ENCODE measurements around the gene TAPBPL.

TAPBPL gene

GRCh38 chr12:6478416-6478815 is 26.6 kb downstream of the TAPBPL start:
- no peak for ATAC-seq

GRCh38 chr12:6488240-6488639 is 36.4 kb downstream of the TAPBPL start:
- ATAC-seq = no peak

More at GRCh38 chr12:6478416-6478815, 26.6 kb downstream of the TAPBPL start:
- TF ChIP-seq TOX (CRISPR knock-in tag; IDR thresholded peaks at IDR 0.05; ENCODE audit: borderline replicate concordance) (no peak), ISL1 (CRISPR knock-in tag; IDR thresholded peaks at IDR 0.05) (no peak), ZC3H10 (CRISPR knock-in tag; IDR thresholded peaks at IDR 0.05) (no peak), TCF4 (CRISPR knock-in tag; IDR thresholded peaks at IDR 0.05; ENCODE audit: borderline replicate concordance) (no peak), RARB (CRISPR knock-in tag; IDR thresholded peaks at IDR 0.05) (no peak), GLIS3 (CRISPR knock-in tag; IDR thresholded peaks at IDR 0.05) (no peak), ARNTL (CRISPR knock-in tag; IDR thresholded peaks at IDR 0.05; ENCODE audit: borderline replicate concordance, low read depth) (no peak), CSDC2 (CRISPR knock-in tag; IDR thresholded peaks at IDR 0.05) (no peak), ZNF565 (CRISPR knock-in tag; conservative IDR thresholded peaks at IDR 0.05; ENCODE audit: low read depth) (no peak), OSR1 (CRISPR knock-in tag; IDR thresholded peaks at IDR 0.05) (no peak), PATZ1 (CRISPR knock-in tag; IDR thresholded peaks at IDR 0.05; ENCODE audit: borderline replicate concordance) (no peak), ZFP30 (CRISPR knock-in tag; IDR thresholded peaks at IDR 0.05) (no peak), ZFP3 (CRISPR knock-in tag; IDR thresholded peaks at IDR 0.05) (no peak), CSRNP3 (CRISPR knock-in tag; IDR thresholded peaks at IDR 0.05) (no peak), ESRRG (CRISPR knock-in tag; IDR thresholded peaks at IDR 0.05) (no peak), ZNF70 (CRISPR knock-in tag; IDR thresholded peaks at IDR 0.05) (no peak), SNAI2 (CRISPR knock-in tag; IDR thresholded peaks at IDR 0.05) (no peak)

More at GRCh38 chr12:6488240-6488639, 36.4 kb downstream of the TAPBPL start:
- TF ChIP-seq ZFP3 (CRISPR knock-in tag; IDR thresholded peaks at IDR 0.05) = no peak
- TF ChIP-seq ESRRG (CRISPR knock-in tag; IDR thresholded peaks at IDR 0.05) = no peak
- no peak for TF ChIP-seq SNAI2 (CRISPR knock-in tag; IDR thresholded peaks at IDR 0.05)
- no peak for TF ChIP-seq RARB (CRISPR knock-in tag; IDR thresholded peaks at IDR 0.05)
- TF ChIP-seq ARNTL (CRISPR knock-in tag; IDR thresholded peaks at IDR 0.05; ENCODE audit: borderline replicate concordance, low read depth) = no peak
- TF ChIP-seq CREB5 (CRISPR knock-in tag; IDR thresholded peaks at IDR 0.05; ENCODE audit: low read depth) = no peak
- TF ChIP-seq TCF4 (CRISPR knock-in tag; IDR thresholded peaks at IDR 0.05; ENCODE audit: borderline replicate concordance) = no peak
- no peak for TF ChIP-seq TSHZ2 (CRISPR knock-in tag; IDR thresholded peaks at IDR 0.05)
- no peak for TF ChIP-seq CSRNP3 (CRISPR knock-in tag; IDR thresholded peaks at IDR 0.05)
- TF ChIP-seq ZNF8 (CRISPR knock-in tag; IDR thresholded peaks at IDR 0.05) = no peak
- TF ChIP-seq GLIS3 (CRISPR knock-in tag; IDR thresholded peaks at IDR 0.05) = no peak
- TF ChIP-seq BACH2 (CRISPR knock-in tag; IDR thresholded peaks at IDR 0.05; ENCODE audit: borderline replicate concordance) = no peak
- no peak for TF ChIP-seq POU6F1 (CRISPR knock-in tag; IDR thresholded peaks at IDR 0.05; ENCODE audit: borderline replicate concordance, low read depth)
- TF ChIP-seq PPARA (CRISPR knock-in tag; IDR thresholded peaks at IDR 0.05; ENCODE audit: borderline replicate concordance) = no peak
- TF ChIP-seq ISL1 (CRISPR knock-in tag; IDR thresholded peaks at IDR 0.05) = no peak
- no peak for TF ChIP-seq OSR1 (CRISPR knock-in tag; IDR thresholded peaks at IDR 0.05)
- TF ChIP-seq TOX (CRISPR knock-in tag; IDR thresholded peaks at IDR 0.05; ENCODE audit: borderline replicate concordance) = no peak
- no peak for TF ChIP-seq ZC3H10 (CRISPR knock-in tag; IDR thresholded peaks at IDR 0.05)
